A549 (cell line): ENCODE measurements around the gene APP. TPM values are rescaled to one million over a fixed set of nuclear protein-coding genes. Genes with fewer than 3 reads are reported as not detected.

ENCODE experiments used
- ATAC-seq, 2 experiments: fragments of 200-7000 bp in 1 of 2; fragments of >200 bp in 1 of 2; cut with Nextera tagmentation in 1 of 2; cut with Tn5 transposase in 1 of 2; 3 replicates each; pipeline versions ENCODE4 v1.8.0 to v1.9.1; 2018 to 2020; ENCODE audit warnings: mild to moderate bottlenecking in 1 of 2, moderate library complexity in 1 of 2
- CTCF ChIA-PET: fragments of 300-600 bp; sonication (Branson Sonifier 250); formaldehyde crosslinking; extraction: SDS; loops from one replicate; lab custom pipeline; 2021; ENCODE audit warnings: antibody characterized with exemption, inconsistent platforms; lab: Yijun Ruan, JAX
- POLR2A ChIA-PET: fragments of 350-600 bp; formaldehyde crosslinking; extraction: SDS; loops from one replicate; lab custom pipeline; 2021; ENCODE audit warnings: antibody characterized with exemption, inconsistent platforms; lab: Yijun Ruan, JAX
- DNase-seq, 2 experiments: peaks; one replicate each; pipeline versions ENCODE4 v3.0.0 to v3.0.0-alpha.2; 2011 to 2016; ENCODE audit warnings: low read depth in 1 of 2, low spot score in 1 of 2
- FAIRE-seq: peaks from 2 replicates; lab custom pipeline; 2011; peaks lifted over from hg19 to GRCh38; lab: Jason Lieb, UNC
- H3K27ac ChIP-seq, 2 experiments: fragments of >200 bp; sonication (Bioruptor Twin); formaldehyde crosslinking; 3 replicates each; pipeline ENCODE4 v1.5.1; 2016 to 2017
- H3K4me1 ChIP-seq: fragments of >200 bp; sonication (Bioruptor Twin); formaldehyde crosslinking; 3 replicates; pipeline ENCODE4 v1.6.1; 2016
- H3K4me2 ChIP-seq: fragments of >200 bp; sonication (Bioruptor Twin); formaldehyde crosslinking; 3 replicates; pipeline ENCODE4 v1.6.1; 2016
- H3K4me3 ChIP-seq: fragments of >200 bp; sonication (Bioruptor Twin); formaldehyde crosslinking; 3 replicates; pipeline ENCODE4 v1.5.1; 2016
- H3K9me3 ChIP-seq: fragments of >200 bp; sonication (Bioruptor Twin); formaldehyde crosslinking; 3 replicates; pipeline ENCODE4 v1.6.1; 2016
- CEBPB ChIP-seq, 2 experiments: fragments of >200 bp in 1 of 2; sonication (Bioruptor Twin) in 1 of 2; formaldehyde crosslinking in 1 of 2; IDR thresholded peaks; 2 replicates each; pipeline ENCODE4 v1.6.1; 2012 to 2016
- EHMT2 ChIP-seq: fragments of 200-600 bp; sonication (generic); IDR thresholded peaks from 2 replicates; pipeline ENCODE4 v1.6.1; 2016; ENCODE audit warnings: antibody characterized with exemption, low read depth, mild to moderate bottlenecking, moderate library complexity
- EP300 ChIP-seq, 2 experiments: fragments of >200 bp; sonication (Bioruptor Twin); formaldehyde crosslinking; IDR thresholded peaks; 2 replicates in 1 of 2; 3 replicates in 1 of 2; pipeline ENCODE4 v1.6.1; 2016 to 2017
- FOSB ChIP-seq: fragments of 250-450 bp; sonication (Bioruptor Pico); IDR thresholded peaks from 2 replicates; pipeline ENCODE4 v1.5.0; 2020; ENCODE audit warnings: mild to moderate bottlenecking, moderate library complexity
- FOSL2 ChIP-seq, 2 experiments: fragments of 450-650 bp in 1 of 2; fragments of >200 bp in 1 of 2; sonication (Bioruptor Twin) in 1 of 2; formaldehyde crosslinking; IDR thresholded peaks; 2 replicates each; pipeline versions ENCODE4 v1.5.0 to v1.6.1; 2016 to 2020; ENCODE audit warnings: mild to moderate bottlenecking in 1 of 2, moderate library complexity in 1 of 2
- GATA3 ChIP-seq: IDR thresholded peaks from 2 replicates; pipeline ENCODE4 v1.6.1; 2012; ENCODE audit warnings: borderline replicate concordance
- HDAC2 ChIP-seq: fragments of 200-600 bp; sonication (generic); IDR thresholded peaks from 2 replicates; pipeline ENCODE4 v1.6.1; 2016
- HOXA7 ChIP-seq: fragments of 250-450 bp; sonication (Bioruptor Pico); IDR thresholded peaks from 2 replicates; pipeline ENCODE4 v1.5.0; 2020; ENCODE audit warnings: mild to moderate bottlenecking, moderate library complexity
- JUN ChIP-seq, 2 experiments: fragments of >200 bp; sonication (Bioruptor Twin); formaldehyde crosslinking; IDR thresholded peaks; 2 replicates in 1 of 2; 3 replicates in 1 of 2; pipeline ENCODE4 v1.6.1; 2016 to 2017
- KDM1A ChIP-seq: fragments of 200-600 bp; sonication (generic); IDR thresholded peaks from 2 replicates; pipeline ENCODE4 v1.6.1; 2016; ENCODE audit warnings: low read depth, mild to moderate bottlenecking
- NR3C1 ChIP-seq: fragments of >200 bp; sonication (Bioruptor Twin); formaldehyde crosslinking; IDR thresholded peaks from 3 replicates; pipeline ENCODE4 v1.6.1; 2017
- POLR2AphosphoS2 ChIP-seq: conservative IDR thresholded peaks from 2 replicates; pipeline ENCODE4 v1.6.1; 2012; ENCODE audit warnings: low read length, improper control_type of control experiment, inconsistent platforms
- RAD21 ChIP-seq, 2 experiments: fragments of >200 bp in 1 of 2; sonication (Bioruptor Twin) in 1 of 2; formaldehyde crosslinking in 1 of 2; IDR thresholded peaks in 1 of 2; conservative IDR thresholded peaks in 1 of 2; 2 replicates in 1 of 2; 3 replicates in 1 of 2; pipeline ENCODE4 v1.6.1; 2012 to 2018; ENCODE audit warnings: inconsistent platforms in 1 of 2
- SMC3 ChIP-seq: fragments of >200 bp; sonication (Bioruptor Twin); formaldehyde crosslinking; IDR thresholded peaks from 3 replicates; pipeline ENCODE4 v1.6.1; 2018; ENCODE audit warnings: inconsistent platforms
- SREBF2 ChIP-seq: fragments of 450-650 bp; IDR thresholded peaks from 2 replicates; pipeline ENCODE4 v1.6.1; 2014; ENCODE audit warnings: mild to moderate bottlenecking, moderate library complexity
- TFCP2L1 ChIP-seq: fragments of 250-450 bp; sonication (Bioruptor Pico); IDR thresholded peaks from 2 replicates; pipeline ENCODE4 v1.5.0; 2021; ENCODE audit warnings: mild to moderate bottlenecking
- ZNF302 ChIP-seq: fragments of 250-450 bp; sonication (Bioruptor Pico); IDR thresholded peaks from 2 replicates; pipeline ENCODE4 v1.9.0; 2021; ENCODE audit warnings: inconsistent platforms, mild to moderate bottlenecking, moderate library complexity
- WGBS: methylation state at CpG from one replicate; pipeline ENCODE4 v1.1.6; 2017; ENCODE audit errors: missing lambda C conversion rate; 5-methylcytosine and 5-hydroxymethylcytosine counted together
- polyA plus RNA-seq, 4 experiments: library from polyadenylated mRNA; depleted of rRNA in 3 of 4; stranded (reverse); fragments of >200 nt; fragmentation: RNase III in 1 of 4; extraction: RNeasy Plus Mini Kit Qiagen cat#74134 plus additional on column Dnase treatment in 1 of 4; gene quantifications; 2 replicates in 3 of 4; 3 replicates in 1 of 4; pipeline ENCODE4 v1.2.3, GENCODE V29; 2011 to 2017
- TF ChIP-seq, protein P1 (sequence below): fragments of >200 bp; sonication (Bioruptor Twin); formaldehyde crosslinking; IDR thresholded peaks from 3 replicates; pipeline ENCODE4 v1.6.1; 2016
- TF ChIP-seq, protein P2 (sequence below): fragments of 450-650 bp; IDR thresholded peaks from 2 replicates; pipeline ENCODE4 v1.6.1; 2014; ENCODE audit warnings: antibody characterized with exemption
- TF ChIP-seq, protein P3 (sequence below): fragments of 250-450 bp; sonication (Bioruptor Pico); IDR thresholded peaks from 2 replicates; pipeline ENCODE4 v1.5.0; 2020; ENCODE audit warnings: low read depth, mild to moderate bottlenecking, moderate library complexity

The APP gene
- polyA plus RNA-seq, 2 of the 4 experiments (the other 2 are of a cell fraction): 540 to 565 TPM

- TF ChIP-seq, protein P1, sequence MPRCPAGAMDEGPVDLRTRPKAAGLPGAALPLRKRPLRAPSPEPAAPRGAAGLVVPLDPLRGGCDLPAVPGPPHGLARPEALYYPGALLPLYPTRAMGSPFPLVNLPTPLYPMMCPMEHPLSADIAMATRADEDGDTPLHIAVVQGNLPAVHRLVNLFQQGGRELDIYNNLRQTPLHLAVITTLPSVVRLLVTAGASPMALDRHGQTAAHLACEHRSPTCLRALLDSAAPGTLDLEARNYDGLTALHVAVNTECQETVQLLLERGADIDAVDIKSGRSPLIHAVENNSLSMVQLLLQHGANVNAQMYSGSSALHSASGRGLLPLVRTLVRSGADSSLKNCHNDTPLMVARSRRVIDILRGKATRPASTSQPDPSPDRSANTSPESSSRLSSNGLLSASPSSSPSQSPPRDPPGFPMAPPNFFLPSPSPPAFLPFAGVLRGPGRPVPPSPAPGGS: no peak
- TF ChIP-seq SREBF2 (no peak), POLR2AphosphoS2 (no peak), ZNF302 (CRISPR knock-in tag) (no peak)
- TF ChIP-seq, protein P2, sequence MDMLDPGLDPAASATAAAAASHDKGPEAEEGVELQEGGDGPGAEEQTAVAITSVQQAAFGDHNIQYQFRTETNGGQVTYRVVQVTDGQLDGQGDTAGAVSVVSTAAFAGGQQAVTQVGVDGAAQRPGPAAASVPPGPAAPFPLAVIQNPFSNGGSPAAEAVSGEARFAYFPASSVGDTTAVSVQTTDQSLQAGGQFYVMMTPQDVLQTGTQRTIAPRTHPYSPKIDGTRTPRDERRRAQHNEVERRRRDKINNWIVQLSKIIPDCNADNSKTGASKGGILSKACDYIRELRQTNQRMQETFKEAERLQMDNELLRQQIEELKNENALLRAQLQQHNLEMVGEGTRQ: no peak
Measured at GRCh38 chr21:26087223-26087918, 83.2 kb downstream of the APP start (continued).

GRCh38 chr21:26085882-26086281 is 84.7 kb downstream of the APP start:
- Histone ChIP-seq H3K4me1 (no peaks in the 10 kb centered on the region), H3K9me3 (no peaks in the 10 kb centered on the region), H3K4me2 (no peak overlapping the region), H3K27ac (no peak overlapping the region), H3K4me3 (no peak overlapping the region)
- no peak for FAIRE-seq
- WGBS: 92% methylated on average over 1 of the region's 1 CpG
- ChIA-PET CTCF (no interaction called here), POLR2A (interaction anchor here (0.7 kb wide), 1 partner anchor 80 kb away, joined by 3 read pairs; no protein-coding TSS in a partner anchor)
- DNase-seq: no peak
- no peak for TF ChIP-seq SMC3
- TF ChIP-seq, protein P3, sequence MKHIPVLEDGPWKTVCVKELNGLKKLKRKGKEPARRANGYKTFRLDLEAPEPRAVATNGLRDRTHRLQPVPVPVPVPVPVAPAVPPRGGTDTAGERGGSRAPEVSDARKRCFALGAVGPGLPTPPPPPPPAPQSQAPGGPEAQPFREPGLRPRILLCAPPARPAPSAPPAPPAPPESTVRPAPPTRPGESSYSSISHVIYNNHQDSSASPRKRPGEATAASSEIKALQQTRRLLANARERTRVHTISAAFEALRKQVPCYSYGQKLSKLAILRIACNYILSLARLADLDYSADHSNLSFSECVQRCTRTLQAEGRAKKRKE (CRISPR knock-in tag): no peak
- no peak for TF ChIP-seq GATA3
- no peak for TF ChIP-seq KDM1A
- no peak for TF ChIP-seq EHMT2
- no peak for TF ChIP-seq NR3C1
- no peak for TF ChIP-seq FOSL2 (IDR thresholded peaks at IDR 0.05)
- no peak for TF ChIP-seq FOSL2 (CRISPR knock-in tag; IDR thresholded peaks at IDR 0.05)
- TF ChIP-seq EP300 (IDR thresholded peaks at IDR 0.05): no peak
- TF ChIP-seq JUN (IDR thresholded peaks at IDR 0.05): no peak
- TF ChIP-seq CEBPB (IDR thresholded peaks at IDR 0.05): no peak
- no peak for TF ChIP-seq HDAC2
- TF ChIP-seq RAD21 (conservative IDR thresholded peaks at IDR 0.05 in 1 of 2, IDR thresholded peaks at IDR 0.05 in 1 of 2): no peak
- no peak for TF ChIP-seq TFCP2L1 (CRISPR knock-in tag)
- TF ChIP-seq HOXA7 (CRISPR knock-in tag): no peak
- TF ChIP-seq FOSB (CRISPR knock-in tag): no peak
- ATAC-seq: no peak

GRCh38 chr21:26085127-26085526 is 85.4 kb downstream of the APP start:
- WGBS: 75% methylated on average over 4 of the region's 4 CpGs
- POLR2A ChIA-PET: no interaction called here
- TF ChIP-seq SREBF2: no peak
- ATAC-seq (no peak), DNase-seq (no peak), FAIRE-seq (no peak)
- Histone ChIP-seq H3K4me3 (no peak overlapping the region), H3K27ac (no peak overlapping the region), H3K4me1 (no peaks in the 10 kb centered on the region), H3K4me2 (no peak overlapping the region), H3K9me3 (no peaks in the 10 kb centered on the region)
- CTCF ChIA-PET: no interaction called here
